Measurements from ENCODE around the gene RBM25.

DNA sequence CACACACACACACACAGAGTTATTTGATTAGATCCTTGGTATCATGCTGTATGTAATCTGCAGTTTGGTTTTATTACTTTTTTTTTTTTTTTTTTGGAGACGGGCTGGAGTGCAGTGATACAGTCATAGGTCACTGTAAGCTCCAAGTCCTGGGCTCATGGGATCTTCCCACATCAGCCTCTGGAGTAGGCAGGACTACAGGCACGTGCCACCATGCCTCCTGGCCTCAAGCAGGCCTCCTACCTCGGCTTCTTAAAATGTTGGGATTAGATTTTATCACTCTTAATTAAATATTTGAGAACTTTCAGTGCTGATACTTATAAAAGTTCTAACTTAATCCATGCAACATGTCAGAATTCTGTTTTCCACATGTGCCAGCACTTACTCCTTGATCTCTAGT is 46.7 kb downstream of the RBM25 start:
- TF ChIP-seq EGR1 (IDR thresholded peaks at IDR 0.05; ENCODE audit: low read depth in 2 of 2) = no peak
- TF ChIP-seq, protein P1, sequence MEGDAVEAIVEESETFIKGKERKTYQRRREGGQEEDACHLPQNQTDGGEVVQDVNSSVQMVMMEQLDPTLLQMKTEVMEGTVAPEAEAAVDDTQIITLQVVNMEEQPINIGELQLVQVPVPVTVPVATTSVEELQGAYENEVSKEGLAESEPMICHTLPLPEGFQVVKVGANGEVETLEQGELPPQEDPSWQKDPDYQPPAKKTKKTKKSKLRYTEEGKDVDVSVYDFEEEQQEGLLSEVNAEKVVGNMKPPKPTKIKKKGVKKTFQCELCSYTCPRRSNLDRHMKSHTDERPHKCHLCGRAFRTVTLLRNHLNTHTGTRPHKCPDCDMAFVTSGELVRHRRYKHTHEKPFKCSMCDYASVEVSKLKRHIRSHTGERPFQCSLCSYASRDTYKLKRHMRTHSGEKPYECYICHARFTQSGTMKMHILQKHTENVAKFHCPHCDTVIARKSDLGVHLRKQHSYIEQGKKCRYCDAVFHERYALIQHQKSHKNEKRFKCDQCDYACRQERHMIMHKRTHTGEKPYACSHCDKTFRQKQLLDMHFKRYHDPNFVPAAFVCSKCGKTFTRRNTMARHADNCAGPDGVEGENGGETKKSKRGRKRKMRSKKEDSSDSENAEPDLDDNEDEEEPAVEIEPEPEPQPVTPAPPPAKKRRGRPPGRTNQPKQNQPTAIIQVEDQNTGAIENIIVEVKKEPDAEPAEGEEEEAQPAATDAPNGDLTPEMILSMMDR (IDR thresholded peaks at IDR 0.05; ENCODE audit: low read depth, low read length, missing input control) = no peak
- no peak for TF ChIP-seq RAD21 (IDR thresholded peaks at IDR 0.05)
- no peak for TF ChIP-seq TAF1 (conservative IDR thresholded peaks at IDR 0.05)
- no peak for TF ChIP-seq GABPA (IDR thresholded peaks at IDR 0.05 in 1 of 2, conservative IDR thresholded peaks at IDR 0.05 in 1 of 2)
- TF ChIP-seq RXRA (IDR thresholded peaks at IDR 0.05) = no peak
- TF ChIP-seq, protein P2, sequence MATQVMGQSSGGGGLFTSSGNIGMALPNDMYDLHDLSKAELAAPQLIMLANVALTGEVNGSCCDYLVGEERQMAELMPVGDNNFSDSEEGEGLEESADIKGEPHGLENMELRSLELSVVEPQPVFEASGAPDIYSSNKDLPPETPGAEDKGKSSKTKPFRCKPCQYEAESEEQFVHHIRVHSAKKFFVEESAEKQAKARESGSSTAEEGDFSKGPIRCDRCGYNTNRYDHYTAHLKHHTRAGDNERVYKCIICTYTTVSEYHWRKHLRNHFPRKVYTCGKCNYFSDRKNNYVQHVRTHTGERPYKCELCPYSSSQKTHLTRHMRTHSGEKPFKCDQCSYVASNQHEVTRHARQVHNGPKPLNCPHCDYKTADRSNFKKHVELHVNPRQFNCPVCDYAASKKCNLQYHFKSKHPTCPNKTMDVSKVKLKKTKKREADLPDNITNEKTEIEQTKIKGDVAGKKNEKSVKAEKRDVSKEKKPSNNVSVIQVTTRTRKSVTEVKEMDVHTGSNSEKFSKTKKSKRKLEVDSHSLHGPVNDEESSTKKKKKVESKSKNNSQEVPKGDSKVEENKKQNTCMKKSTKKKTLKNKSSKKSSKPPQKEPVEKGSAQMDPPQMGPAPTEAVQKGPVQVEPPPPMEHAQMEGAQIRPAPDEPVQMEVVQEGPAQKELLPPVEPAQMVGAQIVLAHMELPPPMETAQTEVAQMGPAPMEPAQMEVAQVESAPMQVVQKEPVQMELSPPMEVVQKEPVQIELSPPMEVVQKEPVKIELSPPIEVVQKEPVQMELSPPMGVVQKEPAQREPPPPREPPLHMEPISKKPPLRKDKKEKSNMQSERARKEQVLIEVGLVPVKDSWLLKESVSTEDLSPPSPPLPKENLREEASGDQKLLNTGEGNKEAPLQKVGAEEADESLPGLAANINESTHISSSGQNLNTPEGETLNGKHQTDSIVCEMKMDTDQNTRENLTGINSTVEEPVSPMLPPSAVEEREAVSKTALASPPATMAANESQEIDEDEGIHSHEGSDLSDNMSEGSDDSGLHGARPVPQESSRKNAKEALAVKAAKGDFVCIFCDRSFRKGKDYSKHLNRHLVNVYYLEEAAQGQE (IDR thresholded peaks at IDR 0.05) = no peak
- no peak for TF ChIP-seq JUND (IDR thresholded peaks at IDR 0.05)
- TF ChIP-seq, protein P3, sequence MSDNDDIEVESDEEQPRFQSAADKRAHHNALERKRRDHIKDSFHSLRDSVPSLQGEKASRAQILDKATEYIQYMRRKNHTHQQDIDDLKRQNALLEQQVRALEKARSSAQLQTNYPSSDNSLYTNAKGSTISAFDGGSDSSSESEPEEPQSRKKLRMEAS (IDR thresholded peaks at IDR 0.05) = no peak
- no peak for TF ChIP-seq NR2F2 (IDR thresholded peaks at IDR 0.05)
